Testis (tissue), 2 donors: ENCODE results near the gene CFDP1.

Experiments used
- CTCF ChIP-seq, 3 experiments: fragments of 450-650 bp in 2 of 3; fragments of 200-600 bp in 1 of 3; sonication (generic) in 1 of 3; IDR thresholded peaks; one replicate each; pipeline ENCODE4 v1.5.1; 2016 to 2019; ENCODE audit warnings: antibody characterized with exemption in 3 of 3, mild to moderate bottlenecking in 2 of 3, moderate library complexity in 1 of 3
- POLR2A ChIP-seq: fragments of 450-650 bp; IDR thresholded peaks from one replicate; pipeline ENCODE4 v1.6.1; 2017; ENCODE audit warnings: antibody characterized with exemption, mild to moderate bottlenecking, moderate library complexity

- TF ChIP-seq POLR2A (no peak), CTCF (IDR thresholded peaks at IDR 0.05) (no peak)
Measured at GRCh38 chr16:75394941-75395340, 38.4 kb downstream of the CFDP1 start.
